NK-92 (cell line): ENCODE data around the gene LOXL1.
"Not testable (repeated sequence)": the region's sequence is repeated elsewhere in the genome, so short reads cannot be mapped to it uniquely, and the experiment has no call there.

Experiments used
- DNase-seq: peaks from one replicate; lab custom pipeline; 2025; ENCODE audit not compliant: unreplicated experiment; lab: John Stamatoyannopoulos, UW

The LOXL1 gene

DNA sequence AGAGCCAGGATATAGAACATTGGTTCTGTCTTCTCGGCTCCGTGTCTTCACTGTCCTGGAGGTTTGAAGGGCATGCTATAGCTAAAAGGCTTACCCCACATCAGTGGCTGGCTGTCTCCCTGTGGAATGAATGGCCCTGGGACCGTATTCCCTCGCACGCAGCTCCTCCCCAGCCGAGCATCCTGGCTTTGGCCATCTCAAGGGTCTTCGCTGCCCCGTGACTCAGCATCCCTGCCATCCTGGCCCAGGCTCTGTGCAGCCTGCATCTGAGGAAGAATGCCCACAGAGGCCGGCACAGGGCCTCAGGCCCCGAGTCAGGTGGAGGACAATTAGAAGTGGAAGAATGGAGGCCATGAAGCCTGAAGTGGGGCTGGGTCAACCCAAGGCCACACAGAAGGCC lies 11.0 kb downstream of the LOXL1 start:
- DNase-seq = no peak

DNA sequence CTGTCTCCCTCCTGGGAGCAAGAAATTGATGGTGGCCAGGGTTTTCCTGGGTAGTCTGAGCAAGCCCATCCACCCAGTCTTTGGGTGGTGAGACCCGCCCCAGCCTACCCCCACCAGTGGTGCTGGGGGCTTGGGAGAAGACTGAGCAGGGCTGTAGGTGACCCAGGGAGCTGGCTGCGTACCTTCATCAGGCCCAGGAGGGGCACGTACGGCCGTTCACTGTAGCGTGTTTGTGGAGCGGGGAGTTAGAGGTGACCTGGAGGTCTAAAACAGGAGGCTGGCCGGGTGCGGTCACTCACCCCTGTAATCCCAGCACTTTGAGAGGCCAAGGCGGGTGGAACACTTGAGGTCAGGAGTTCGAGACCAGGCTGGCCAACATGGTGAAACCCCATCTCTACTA lies 11.5 kb downstream of the LOXL1 start:
- DNase-seq = no peak

DNA sequence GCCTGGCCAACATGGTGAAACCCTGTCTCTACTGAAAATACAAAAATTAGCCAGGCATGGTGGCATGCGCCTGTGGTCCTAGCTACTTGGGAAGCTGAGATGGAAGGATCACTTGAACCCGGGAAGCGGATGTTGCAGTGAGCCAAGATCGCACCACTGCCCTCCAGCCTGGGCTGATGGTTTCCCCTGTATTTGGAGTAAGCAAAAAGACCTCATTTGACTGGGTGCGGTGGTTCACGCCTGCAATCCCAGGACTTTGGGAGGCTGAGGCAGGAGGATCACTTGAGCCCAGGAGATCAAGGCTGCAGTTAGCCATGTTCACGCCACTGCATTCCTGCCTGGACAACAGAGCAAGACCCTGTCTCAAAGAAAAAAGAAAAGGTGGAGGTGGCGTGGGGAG lies 12.3 kb downstream of the LOXL1 start:
- not testable (repeated sequence) for DNase-seq

DNA sequence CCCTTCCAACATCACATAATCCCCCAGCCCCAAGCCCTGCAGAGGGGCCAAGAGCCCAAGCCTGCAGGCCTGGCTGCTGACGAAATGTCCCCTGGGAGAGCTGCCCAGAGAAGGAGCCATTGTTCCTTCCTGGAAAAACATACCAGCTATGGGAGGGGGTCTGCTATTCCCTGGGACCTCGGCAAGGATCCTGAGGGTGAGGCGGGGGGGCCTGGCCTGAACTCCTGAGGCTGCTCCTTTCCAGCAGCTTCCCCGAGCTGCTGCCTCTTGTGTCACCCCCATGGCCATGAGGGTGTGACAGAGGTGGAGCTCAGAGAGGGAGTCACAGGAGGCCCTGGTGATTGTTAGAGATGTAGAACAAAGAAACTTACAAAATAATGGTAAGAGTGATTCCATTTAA lies 12.9 kb downstream of the LOXL1 start:
- no peak for DNase-seq

DNA sequence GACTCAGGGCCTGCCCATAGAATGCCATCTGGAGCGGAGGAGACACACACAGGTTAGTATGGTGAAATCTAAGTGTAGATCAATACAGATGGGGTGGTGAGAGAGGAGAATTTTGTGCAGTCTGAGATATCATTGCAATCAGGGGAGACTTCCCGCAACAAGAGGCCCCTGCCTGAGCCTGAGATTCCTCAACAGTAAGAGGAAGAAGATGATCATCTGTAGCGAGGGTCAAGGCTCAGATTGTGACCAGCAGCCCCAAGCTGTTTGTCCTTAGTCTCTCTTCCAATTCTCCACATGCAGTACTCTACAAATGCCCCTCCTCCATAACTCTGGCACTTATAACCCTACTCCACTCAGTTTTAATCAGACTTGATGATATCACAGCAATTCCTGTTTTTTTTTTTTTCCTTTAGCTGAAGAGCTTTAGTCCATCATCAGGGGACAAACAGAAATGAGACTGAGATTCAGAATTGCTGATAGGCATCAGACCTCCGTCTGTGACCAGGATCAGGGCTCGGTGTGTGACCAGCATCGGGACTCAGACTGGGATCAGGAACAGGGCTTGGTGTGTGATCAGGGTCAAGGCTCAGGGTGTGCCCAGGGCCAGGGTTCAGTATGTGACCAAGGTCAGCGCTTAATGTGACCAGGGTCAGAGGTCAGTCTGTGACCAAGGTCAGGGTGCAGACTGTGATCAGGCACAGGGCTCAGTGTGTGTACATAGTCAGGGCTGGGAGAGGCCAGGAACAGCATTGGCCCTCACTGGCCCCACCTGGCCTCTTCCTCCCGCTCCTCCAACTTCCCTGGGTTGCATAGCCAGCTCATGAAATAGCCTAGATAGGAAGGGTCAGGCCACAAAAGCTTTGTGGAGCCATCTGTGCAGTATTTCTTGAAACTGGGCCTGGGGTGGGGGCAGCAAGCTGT lies 14.1 kb downstream of the LOXL1 start:
- DNase-seq = no peak

DNA sequence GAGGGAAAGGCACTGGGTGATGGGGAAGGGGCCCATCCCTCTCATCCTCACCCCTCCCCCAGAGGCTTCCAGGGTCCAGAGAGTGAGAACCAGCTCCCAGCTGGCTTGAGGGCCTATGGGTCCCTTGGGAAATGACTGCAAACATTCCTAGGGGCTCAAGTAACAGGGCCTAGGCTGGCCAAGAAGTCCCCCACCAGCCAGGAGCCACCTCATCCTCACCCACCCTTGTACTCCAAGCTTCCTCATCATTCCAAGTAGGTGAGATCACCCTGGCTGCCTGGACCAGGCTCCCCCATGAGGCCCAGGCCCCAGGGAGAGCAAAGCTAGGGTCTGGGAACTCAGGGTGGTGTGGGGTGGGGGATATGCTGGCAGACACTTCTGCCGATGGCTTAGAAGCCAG lies 14.8 kb downstream of the LOXL1 start:
- no peak for DNase-seq

DNA sequence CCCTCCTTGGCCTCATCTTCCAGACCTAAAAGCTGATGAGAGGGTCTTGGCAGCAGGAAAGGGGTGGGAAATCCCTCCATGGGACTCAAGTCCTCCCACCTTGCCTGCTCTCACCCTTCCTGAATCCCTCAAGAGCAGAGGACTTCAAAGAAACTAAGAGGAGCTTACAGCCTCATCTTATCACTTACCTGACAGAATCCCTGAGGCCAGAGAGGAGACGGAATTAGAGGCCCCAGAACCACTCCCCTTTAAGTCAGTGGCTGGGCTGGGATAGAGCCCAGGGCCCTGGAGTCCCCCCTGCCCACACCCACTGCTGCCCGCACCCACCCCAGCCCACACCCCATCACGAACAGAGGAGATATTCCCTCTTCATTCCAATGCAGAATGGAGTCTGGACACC lies 15.2 kb downstream of the LOXL1 start:
- no peak for DNase-seq

DNA sequence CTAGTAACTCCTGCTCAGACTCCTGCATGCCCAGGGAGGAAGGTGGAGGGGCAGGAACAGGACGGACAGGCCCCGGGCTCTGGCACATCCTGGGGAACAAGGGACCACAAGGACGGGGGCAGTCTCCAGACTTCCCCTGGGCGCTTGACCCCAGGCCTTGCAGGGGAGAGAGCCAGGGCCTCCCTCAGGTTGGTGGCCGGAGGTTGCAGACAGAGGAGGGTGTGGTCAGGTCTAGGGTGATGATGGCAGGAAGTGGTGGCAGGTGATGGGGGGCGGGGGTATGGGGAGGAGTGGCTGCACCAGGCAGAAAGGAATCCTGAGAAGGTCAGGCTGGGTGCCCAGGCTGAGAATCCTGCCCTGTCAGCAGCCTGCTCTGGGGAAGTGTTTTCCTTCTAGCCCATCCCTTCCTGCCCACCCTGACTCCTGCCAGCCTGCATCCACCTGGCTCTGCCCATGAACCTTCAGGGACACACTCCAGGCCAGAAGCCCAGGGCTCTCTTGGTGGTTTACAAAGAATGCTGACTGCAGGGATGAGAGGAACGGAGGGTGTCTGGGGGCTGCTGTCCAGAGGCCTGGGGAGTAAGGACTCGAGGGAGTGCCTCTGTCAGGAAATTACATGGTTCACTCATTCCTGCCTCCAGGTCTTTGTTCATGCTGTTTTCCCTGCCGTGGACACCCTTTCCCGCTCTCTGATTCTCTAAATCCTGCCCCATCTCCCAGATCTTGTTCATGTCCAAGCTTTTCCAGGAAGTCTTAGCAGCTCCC lies 15.8 kb downstream of the LOXL1 start:
- no peak for DNase-seq

DNA sequence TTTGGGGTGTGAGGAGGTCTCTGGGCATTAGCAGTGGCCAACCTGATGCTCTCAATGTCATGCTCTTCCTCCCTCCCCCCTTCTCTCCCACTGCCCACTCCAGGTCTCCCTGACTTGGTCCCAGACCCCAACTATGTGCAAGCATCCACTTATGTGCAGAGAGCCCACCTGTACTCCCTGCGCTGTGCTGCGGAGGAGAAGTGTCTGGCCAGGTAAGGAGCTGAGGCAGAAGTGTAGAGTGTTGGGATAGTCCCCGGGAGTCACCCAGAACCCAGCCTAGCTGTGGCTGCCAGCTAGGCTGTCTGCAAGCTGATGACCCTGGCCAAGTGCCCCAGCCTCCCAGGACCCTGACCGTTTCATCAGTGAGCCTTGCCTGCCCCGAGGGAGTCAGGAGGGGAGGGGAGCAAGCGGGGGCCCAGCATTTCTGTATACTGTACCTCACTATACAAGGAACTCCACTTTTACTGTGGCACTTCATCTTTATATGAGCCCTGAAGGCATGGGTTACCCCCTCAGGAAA lies 16.5 kb downstream of the LOXL1 start:
- no peak for DNase-seq

DNA sequence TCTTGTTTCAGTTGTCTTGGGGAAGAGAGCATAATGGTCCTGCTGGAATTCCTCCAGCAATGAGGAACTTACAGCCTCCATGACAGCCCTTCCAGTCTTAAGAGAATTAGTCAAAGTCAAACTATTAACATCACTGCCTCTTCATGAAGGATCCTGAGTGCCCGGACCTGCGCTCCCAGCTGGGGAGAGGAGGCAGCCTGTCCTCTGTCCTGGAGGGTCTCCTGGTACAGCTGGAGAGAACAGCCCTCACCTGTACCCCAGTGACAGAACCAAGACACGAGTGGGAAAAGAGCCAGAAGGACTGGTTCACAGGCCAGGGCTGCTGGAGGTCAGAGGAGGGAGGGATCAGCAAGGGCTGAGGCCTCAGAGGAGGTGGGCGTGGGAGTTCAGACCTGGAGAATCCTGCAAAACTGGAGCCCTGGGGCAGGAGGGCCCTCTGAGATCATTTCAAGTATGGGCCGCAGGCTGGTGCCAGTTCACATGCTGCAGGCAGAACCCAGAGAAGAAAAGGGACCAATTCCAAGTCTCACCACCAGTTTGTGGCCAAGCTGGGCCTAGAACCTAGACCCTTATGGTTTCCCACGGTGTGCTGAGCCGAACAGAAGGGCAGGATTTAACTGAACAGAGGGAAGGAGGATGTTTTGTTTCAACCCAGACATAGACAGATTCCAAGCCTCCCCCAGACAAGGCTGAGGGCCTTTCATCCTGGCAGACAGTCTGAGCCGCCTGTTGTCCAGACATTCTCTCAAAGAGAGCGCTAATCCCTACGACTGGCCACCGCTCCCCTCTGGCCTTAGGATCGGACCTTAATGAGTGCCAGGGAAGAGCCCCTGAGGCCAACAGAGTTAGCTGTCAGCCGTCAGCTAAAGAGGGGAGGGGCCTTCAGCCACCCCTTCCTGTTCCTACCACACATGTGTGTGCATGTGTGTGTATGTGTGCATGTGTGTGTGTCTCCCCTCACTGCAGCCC lies 18.2 kb downstream of the LOXL1 start:
- no peak for DNase-seq

DNA sequence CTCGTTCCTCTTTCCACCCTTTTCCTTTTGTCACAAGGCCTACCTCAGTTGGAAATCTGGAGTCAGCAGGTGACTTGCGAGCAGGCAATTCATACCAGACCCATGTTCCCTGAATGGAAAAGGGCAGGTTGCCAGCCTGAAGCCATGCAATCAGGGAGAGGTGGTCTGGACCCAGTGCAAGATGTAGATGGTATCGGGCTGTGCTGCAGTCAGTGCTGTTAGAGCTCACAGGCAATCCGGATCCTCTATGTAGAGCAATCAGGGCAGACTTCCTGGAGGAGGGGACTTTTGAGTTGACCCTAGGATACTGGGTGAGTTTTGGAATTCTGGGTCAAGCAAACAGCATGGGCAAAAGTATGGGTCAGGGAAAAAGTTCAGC lies 18.9 kb downstream of the LOXL1 start:
- DNase-seq = no peak

DNA sequence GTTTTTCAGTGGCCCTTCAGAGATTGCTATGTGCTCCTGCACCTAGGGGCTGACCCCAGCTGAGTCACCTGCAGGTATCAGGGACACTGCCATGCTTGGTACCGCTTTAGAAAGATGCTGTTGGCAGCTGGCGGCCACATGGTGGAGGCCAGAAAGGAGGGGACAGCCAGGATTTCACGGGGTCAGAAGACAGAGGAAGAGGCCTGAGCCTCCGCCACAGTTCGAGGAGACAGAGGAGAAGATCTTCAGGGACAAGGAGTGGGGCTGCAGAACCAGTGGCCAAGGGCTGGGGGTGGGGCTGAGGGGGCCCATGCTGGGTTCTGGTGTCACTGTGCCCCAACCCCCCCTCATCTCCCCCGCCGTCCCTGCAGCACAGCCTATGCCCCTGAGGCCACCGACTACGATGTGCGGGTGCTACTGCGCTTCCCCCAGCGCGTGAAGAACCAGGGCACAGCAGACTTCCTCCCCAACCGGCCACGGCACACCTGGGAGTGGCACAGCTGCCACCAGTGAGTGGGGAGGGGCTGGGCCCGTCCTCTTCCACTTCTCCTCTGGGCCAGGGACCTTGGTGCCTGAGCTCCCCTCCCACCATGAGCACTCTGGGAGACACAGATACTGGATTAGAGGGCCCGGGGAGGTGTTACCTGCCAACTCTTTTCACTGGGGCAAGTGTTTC lies 19.9 kb downstream of the LOXL1 start:
- no peak for DNase-seq

DNA sequence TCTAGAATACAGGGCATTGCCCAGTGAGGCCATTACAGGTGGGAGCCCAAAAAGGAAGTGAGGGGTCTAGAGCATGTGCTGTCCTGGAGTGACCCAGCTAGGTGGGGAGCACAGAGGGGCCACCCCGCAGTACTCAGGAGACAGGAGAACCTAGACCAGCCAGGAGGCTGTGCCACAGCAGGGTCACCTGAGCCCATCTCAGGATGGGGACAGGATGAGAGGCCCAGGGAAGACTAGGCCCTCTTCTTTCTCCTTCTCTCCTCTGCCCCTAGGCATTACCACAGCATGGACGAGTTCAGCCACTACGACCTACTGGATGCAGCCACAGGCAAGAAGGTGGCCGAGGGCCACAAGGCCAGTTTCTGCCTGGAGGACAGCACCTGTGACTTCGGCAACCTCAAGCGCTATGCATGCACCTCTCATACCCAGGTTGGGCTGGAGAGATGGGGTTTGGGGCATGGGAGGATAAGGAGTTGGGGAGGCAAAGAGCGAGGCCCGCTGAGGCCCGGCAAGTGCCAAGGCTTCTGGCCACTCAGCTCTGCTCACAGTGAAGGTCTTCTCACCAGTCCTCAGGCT lies 20.6 kb downstream of the LOXL1 start:
- DNase-seq = no peak

DNA sequence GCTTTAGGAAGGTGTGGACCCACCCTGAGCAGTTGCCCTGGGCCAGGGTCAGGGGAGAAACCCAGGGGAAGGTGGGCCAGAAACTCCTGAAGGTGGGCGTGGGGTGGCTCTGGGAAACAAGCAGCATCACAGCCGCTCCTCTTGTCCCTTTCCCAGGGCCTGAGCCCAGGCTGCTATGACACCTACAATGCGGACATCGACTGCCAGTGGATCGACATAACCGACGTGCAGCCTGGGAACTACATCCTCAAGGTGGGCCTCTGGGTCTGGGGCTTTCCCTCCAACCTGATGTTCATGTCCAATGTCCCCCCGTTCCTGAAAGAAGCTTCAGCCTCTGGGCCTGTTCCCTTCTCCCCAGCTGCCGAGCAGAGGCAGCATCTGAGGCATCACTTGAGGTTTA lies 21.4 kb downstream of the LOXL1 start:
- DNase-seq = no peak

DNA sequence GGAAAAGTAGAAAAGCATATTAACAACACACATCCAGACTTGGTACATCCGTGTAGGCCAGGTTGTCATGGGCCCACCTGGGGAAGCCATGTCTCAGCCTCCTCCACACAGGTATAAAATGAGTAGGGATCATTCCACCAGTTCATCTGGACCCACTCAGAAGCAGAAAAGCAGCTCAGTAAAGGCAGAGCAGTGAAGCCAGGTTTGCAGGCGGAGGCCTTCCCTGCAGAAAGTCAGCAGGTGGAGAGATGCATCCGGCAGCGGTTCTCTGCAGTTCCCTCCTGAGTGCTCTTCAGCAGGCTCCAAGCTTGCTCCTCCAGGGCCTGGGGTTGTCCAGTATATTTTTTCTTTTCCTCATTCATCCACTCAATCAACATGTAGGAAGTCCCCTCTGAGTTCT lies 22.1 kb downstream of the LOXL1 start:
- DNase-seq = no peak

DNA sequence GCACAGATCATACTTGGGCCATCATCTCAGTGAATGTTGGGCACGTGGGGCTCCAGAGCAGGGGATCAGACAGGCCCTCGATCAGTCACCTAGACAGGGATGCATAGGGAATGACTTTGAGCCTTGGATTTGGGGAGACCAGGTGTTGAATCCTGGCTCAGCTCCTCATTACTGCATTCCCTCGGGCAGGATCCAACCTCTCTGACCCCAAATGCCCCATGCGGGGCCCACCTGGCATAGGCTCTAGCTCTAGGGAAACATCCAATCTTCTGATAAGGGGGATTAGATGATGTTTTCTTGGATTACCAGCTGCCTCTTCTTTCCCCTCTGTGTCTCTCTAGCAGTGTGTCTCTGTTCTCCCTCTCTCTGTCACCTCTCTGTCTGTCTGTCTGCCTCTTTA lies 22.7 kb downstream of the LOXL1 start:
- DNase-seq = no peak

DNA sequence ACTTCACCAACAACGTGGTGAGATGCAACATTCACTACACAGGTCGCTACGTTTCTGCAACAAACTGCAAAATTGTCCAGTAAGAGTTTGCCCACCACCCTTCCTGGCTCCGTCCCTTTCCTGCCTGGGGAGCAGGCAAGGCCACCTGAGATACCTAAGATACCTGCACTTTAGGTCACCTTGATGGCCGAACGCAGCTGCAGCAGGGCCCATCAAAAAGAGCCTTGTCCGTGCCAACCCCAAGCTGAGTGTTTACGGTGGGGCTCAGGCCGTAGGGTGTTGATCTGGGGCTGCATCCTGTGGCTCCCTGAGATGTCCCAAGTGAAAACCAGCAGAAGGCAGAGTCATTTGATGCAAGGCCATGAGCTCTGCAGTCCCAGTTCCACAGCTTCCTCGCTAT lies 23.2 kb downstream of the LOXL1 start:
- DNase-seq = no peak

DNA sequence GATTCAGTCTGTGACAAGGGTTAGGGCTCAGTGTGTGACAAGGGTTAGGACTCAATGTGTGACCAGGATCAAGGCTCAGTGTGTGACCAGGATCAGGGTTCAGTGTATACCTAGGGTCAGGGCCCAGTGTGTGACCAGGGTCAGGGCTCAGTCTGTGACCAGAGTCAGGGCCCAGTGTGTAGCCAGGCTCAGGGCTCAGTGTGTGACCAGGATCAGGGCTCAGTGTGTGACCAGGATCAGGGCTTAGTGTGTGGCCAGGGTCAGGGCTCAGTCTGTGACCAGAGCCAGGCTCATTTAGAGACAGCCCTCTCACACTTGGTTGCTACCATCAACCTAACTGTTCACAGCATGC lies 24.2 kb downstream of the LOXL1 start:
- DNase-seq = no peak

DNA sequence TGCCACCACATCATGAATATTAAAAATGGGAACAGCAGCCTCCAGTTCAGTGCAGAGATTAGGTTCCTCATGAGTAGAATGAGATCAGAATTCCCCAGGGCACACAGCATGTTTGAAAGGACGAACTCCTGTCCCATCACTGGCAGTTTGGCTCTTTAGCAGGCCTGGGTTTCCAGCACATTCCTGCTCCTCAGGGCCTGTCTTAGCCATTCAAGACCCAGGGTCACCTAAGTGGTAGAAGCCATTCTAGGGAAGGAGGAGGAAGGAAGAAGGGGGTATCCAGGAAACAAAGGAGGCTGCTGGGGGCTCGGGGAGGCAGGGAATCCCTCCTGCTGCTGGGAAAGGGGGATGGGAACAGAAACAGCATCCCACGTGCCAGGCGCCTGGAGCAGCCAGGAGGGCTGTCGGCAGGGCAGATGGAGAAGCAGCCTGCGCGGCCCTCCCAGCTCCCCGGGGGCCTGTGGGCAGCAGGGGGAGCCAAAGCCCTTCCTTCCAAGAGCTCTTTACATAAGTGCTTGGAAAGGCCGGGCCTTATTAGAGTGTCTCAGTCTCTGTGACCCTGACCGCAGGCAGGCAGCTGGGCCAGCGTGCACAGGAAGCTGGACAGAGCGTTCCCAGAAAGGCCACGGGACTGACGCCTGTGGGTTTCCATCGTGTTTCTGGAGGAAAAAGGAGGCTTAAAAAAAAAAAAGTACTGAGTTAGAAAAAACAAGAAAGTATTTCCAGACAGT lies 24.7 kb downstream of the LOXL1 start:
- no peak for DNase-seq

DNA sequence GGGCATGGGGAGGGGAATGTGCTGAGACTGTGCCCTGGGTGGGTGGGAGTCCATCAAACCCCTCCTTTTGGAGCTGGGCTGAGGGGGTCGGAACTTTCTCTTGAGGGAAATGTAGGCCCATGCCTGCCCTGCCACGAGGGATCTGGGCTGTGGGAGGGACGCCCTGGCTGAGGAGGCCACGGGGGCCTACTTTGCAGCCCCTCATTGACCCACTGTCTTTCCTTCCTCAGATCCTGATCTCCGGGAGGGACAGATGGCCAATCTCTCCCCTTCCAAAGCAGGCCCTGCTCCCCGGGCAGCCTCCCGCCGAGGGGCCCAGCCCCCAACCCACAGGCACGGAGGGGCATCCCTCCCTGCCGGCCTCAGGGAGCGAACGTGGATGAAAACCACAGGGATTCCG lies 25.3 kb downstream of the LOXL1 start:
- no peak for DNase-seq
